ENCODE results near the gene KPTN. TPM values are rescaled to one million over a fixed set of nuclear protein-coding genes. Genes with fewer than 3 reads are reported as not detected.

The KPTN gene
- total and polyA plus RNA-seq, 4 donors = 7.1 to 29.0 (median 17.5) TPM

DNA sequence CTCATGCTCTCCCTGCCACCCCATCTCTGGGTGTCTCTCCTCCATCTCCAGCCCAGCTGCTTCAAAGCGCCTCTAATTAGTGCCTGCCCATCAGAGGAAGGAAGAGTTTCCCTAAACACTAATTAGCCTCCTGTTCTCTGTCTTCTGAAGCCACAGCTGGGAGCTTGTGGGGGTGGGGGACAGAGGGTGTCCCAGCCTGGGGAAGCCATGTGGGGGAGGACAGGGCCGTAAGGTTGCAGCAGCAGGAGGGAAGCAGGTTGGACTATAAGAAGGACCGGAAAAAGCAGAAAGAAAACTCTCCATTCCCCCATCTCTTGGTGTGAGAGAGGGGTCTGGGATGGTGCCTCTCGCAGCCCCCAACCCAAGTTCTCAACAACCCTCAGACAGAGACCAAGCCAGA, 38.5 kb downstream of the KPTN start:
- peaks cover 22% of the 10 kb centered on the region for H3K4me1 ChIP-seq (ENCODE audit: control insufficient read depth, insufficient read depth, low read length)
- no CpG with 5 or more reads among the region's 4 CpGs for WGBS (ENCODE audit: insufficient coverage)
- peaks cover 50% of the 10 kb centered on the region for H3K27me3 ChIP-seq (ENCODE audit: control insufficient read depth, insufficient read depth, low read length)
- H3K9me3 ChIP-seq (ENCODE audit: control insufficient read depth, insufficient read depth, low read length) = no peaks in the 10 kb centered on the region
- DNase-seq (ENCODE audit: low read depth in 4 of 6, low spot score in 6 of 6) = no peak
- H3K36me3 ChIP-seq (ENCODE audit: control insufficient read depth, insufficient read depth, low read length) = peaks cover 5% of the 10 kb centered on the region
- H3K27ac ChIP-seq (ENCODE audit: low read depth, low read length) = no peak overlapping the region
- no peak overlapping the region for H3K4me3 ChIP-seq (ENCODE audit: low read depth, low read length)

DNA sequence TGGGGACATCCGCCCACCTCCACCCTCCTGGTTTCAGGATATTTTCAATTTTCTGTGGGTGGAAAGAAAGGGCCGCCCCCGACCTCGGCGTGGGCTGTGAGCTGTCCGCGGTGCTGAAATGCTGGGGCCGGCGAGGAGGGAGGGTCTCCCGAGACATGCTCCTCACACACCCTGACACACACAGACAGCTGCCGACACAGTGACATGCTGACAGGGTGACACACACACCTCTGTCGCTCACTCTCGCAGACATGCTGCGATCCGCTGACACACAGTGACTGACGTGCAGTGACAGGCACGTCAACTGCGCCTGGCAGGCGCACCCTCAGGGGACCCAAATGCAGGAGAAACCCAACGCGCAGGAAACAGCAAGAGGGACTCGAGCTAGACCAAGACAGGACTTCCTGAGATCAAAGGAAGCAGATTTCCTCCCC, 39.6 kb downstream of the KPTN start:
- 41% methylated on average over 16 of the region's 22 CpGs for WGBS (ENCODE audit: insufficient coverage)
- Histone ChIP-seq H3K4me1 (ENCODE audit: control insufficient read depth, insufficient read depth, low read length) (peaks cover 22% of the 10 kb centered on the region), H3K4me3 (ENCODE audit: low read depth, low read length) (no peak overlapping the region), H3K27ac (ENCODE audit: low read depth, low read length) (no peak overlapping the region), H3K27me3 (ENCODE audit: control insufficient read depth, insufficient read depth, low read length) (peaks cover 50% of the 10 kb centered on the region), H3K9me3 (ENCODE audit: control insufficient read depth, insufficient read depth, low read length) (no peaks in the 10 kb centered on the region), H3K36me3 (ENCODE audit: control insufficient read depth, insufficient read depth, low read length) (peaks cover 5% of the 10 kb centered on the region)
- DNase-seq (ENCODE audit: low read depth in 4 of 6, low spot score in 6 of 6) = no peak

DNA sequence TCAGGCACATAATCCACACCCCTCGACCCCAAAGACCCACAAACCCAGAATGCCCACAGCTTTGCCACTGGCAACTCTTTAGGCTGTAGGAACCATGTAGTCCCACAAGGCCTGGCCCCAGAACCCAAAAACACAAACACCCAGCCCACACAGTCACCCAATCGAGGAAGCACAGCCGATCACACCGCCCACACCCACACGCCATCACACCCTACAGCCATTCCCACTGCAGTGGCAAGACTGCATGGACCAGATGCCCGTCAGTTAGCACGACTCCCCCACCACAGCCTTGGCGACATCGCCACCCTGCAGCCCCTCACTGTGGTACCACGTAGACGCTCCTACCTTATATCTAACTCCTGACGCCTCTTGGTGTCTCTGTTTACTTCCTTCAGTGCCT, 40.7 kb downstream of the KPTN start:
- no peak for DNase-seq (ENCODE audit: low read depth in 4 of 6, low spot score in 6 of 6)
- no peak overlapping the region for H3K4me3 ChIP-seq (ENCODE audit: low read depth, low read length)
- 72% methylated on average over 12 of the region's 12 CpGs for WGBS (ENCODE audit: insufficient coverage)
- H3K9me3 ChIP-seq (ENCODE audit: control insufficient read depth, insufficient read depth, low read length) = no peaks in the 10 kb centered on the region
- peaks cover 3% of the 10 kb centered on the region for H3K36me3 ChIP-seq (ENCODE audit: control insufficient read depth, insufficient read depth, low read length)
- H3K4me1 ChIP-seq (ENCODE audit: control insufficient read depth, insufficient read depth, low read length) = peaks cover 22% of the 10 kb centered on the region
- H3K27me3 ChIP-seq (ENCODE audit: control insufficient read depth, insufficient read depth, low read length) = peaks cover 47% of the 10 kb centered on the region
- no peak overlapping the region for H3K27ac ChIP-seq (ENCODE audit: low read depth, low read length)

DNA sequence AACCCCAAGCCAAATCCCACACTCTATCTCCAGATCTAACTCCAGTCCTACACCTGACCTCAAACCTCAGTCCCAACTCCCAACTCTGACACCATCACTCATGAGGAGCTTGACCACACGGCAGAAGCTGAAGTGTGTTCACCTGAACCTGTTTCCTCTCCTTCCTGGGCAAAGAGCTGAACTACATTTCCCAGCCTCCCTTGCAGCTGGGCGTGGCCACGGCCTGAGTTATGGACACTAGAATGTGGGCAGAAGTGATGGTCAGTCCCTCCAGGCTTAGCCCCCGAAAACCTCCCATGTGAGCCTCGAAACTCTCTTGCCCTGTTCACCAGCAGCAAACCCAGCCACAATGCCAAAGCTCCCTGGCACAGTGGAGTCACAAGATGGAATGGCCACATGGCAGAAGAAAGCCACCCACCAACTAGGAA, 45.2 kb downstream of the KPTN start:
- H3K9me3 ChIP-seq (ENCODE audit: control insufficient read depth, insufficient read depth, low read length) = no peaks in the 10 kb centered on the region
- peaks cover 8% of the 10 kb centered on the region for H3K4me1 ChIP-seq (ENCODE audit: control insufficient read depth, insufficient read depth, low read length)
- no peak for DNase-seq (ENCODE audit: low read depth in 4 of 6, low spot score in 6 of 6)
- H3K27ac ChIP-seq (ENCODE audit: low read depth, low read length) = no peak overlapping the region
- H3K4me3 ChIP-seq (ENCODE audit: low read depth, low read length) = no peak overlapping the region
- peaks cover 3% of the 10 kb centered on the region for H3K36me3 ChIP-seq (ENCODE audit: control insufficient read depth, insufficient read depth, low read length)
- 28% methylated on average over 5 of the region's 5 CpGs for WGBS (ENCODE audit: insufficient coverage)
- peaks cover 13% of the 10 kb centered on the region for H3K27me3 ChIP-seq (ENCODE audit: control insufficient read depth, insufficient read depth, low read length)

- Histone ChIP-seq H3K4me1 (ENCODE audit: control insufficient read depth, insufficient read depth, low read length) (peaks cover 8% of the 10 kb centered on the region), H3K4me3 (ENCODE audit: low read depth, low read length) (no peak overlapping the region), H3K27ac (ENCODE audit: low read depth, low read length) (no peak overlapping the region), H3K9me3 (ENCODE audit: control insufficient read depth, insufficient read depth, low read length) (no peaks in the 10 kb centered on the region), H3K27me3 (ENCODE audit: control insufficient read depth, insufficient read depth, low read length) (peaks cover 5% of the 10 kb centered on the region), H3K36me3 (ENCODE audit: control insufficient read depth, insufficient read depth, low read length) (peaks cover 3% of the 10 kb centered on the region)
- 66% methylated on average over 6 of the region's 12 CpGs for WGBS (ENCODE audit: insufficient coverage)
- no peak for DNase-seq (ENCODE audit: low read depth in 4 of 6, low spot score in 6 of 6)
Observed at GRCh38 chr19:47437500-47437899, 46.5 kb downstream of the KPTN start.

GRCh38 chr19:47436712-47437401, 47.2 kb downstream of the KPTN start:
- no peaks in the 10 kb centered on the region for H3K9me3 ChIP-seq (ENCODE audit: control insufficient read depth, insufficient read depth, low read length)
- peaks cover 2% of the 10 kb centered on the region for H3K27me3 ChIP-seq (ENCODE audit: control insufficient read depth, insufficient read depth, low read length)
- WGBS (ENCODE audit: insufficient coverage) = 32% methylated on average over 16 of the region's 17 CpGs
- DNase-seq (ENCODE audit: low read depth in 4 of 6, low spot score in 6 of 6) = peak in 5 of 6 donors; percentile 63 to 94 (median 80)
- no peak overlapping the region for H3K4me3 ChIP-seq (ENCODE audit: low read depth, low read length)
- H3K36me3 ChIP-seq (ENCODE audit: control insufficient read depth, insufficient read depth, low read length) = peaks cover 8% of the 10 kb centered on the region
- no peak overlapping the region for H3K27ac ChIP-seq (ENCODE audit: low read depth, low read length)
- H3K4me1 ChIP-seq (ENCODE audit: control insufficient read depth, insufficient read depth, low read length) = peaks cover 8% of the 10 kb centered on the region

DNA sequence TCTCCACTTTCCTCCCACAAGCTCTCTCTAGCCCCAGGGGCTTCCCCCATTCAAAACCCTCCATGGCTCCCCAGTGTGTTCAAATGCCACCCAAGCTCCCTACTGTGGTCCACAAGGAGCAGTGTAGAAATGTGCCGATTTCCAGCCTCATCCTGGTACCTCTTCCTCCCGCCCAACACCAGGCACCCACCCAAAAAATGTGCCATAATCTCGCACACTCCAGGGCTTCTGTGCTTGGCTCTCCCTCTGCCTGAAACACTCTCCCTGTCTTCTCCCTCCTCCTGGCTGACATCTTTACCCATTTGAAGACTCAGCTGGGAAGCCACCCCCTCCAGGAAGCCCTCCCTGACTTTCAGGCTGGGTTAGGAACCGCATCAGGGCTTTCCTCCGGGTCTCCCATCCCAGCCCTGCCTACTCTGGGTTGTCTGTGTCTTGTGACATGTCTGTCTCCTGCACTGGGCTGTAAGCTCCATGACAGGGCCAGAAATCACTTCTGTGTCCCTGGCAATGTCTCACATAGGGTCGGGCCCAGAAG, 48.1 kb downstream of the KPTN start:
- H3K27me3 ChIP-seq (ENCODE audit: control insufficient read depth, insufficient read depth, low read length) = peaks cover 10% of the 10 kb centered on the region
- H3K27ac ChIP-seq (ENCODE audit: low read depth, low read length) = no peak overlapping the region
- H3K36me3 ChIP-seq (ENCODE audit: control insufficient read depth, insufficient read depth, low read length) = peaks cover 7% of the 10 kb centered on the region
- WGBS (ENCODE audit: insufficient coverage) = 87% methylated on average over 6 of the region's 6 CpGs
- H3K9me3 ChIP-seq (ENCODE audit: control insufficient read depth, insufficient read depth, low read length) = no peaks in the 10 kb centered on the region
- no peak for DNase-seq (ENCODE audit: low read depth in 4 of 6, low spot score in 6 of 6)
- H3K4me3 ChIP-seq (ENCODE audit: low read depth, low read length) = no peak overlapping the region
- peaks cover 8% of the 10 kb centered on the region for H3K4me1 ChIP-seq (ENCODE audit: control insufficient read depth, insufficient read depth, low read length)

GRCh38 chr19:47435196-47435595, 48.8 kb downstream of the KPTN start:
- Histone ChIP-seq H3K36me3 (ENCODE audit: control insufficient read depth, insufficient read depth, low read length) (peaks cover 5% of the 10 kb centered on the region), H3K4me1 (ENCODE audit: control insufficient read depth, insufficient read depth, low read length) (peaks cover 14% of the 10 kb centered on the region), H3K4me3 (ENCODE audit: low read depth, low read length) (no peak overlapping the region), H3K9me3 (ENCODE audit: control insufficient read depth, insufficient read depth, low read length) (no peaks in the 10 kb centered on the region), H3K27ac (ENCODE audit: low read depth, low read length) (no peak overlapping the region), H3K27me3 (ENCODE audit: control insufficient read depth, insufficient read depth, low read length) (peaks cover 18% of the 10 kb centered on the region)
- 57% methylated on average over 12 of the region's 16 CpGs for WGBS (ENCODE audit: insufficient coverage)
- no peak for DNase-seq (ENCODE audit: low read depth in 4 of 6, low spot score in 6 of 6)

GRCh38 chr19:47434088-47434487, 49.9 kb downstream of the KPTN start:
- DNase-seq (ENCODE audit: low read depth in 4 of 6, low spot score in 6 of 6) = no peak
- peaks cover 23% of the 10 kb centered on the region for H3K4me1 ChIP-seq (ENCODE audit: control insufficient read depth, insufficient read depth, low read length)
- H3K9me3 ChIP-seq (ENCODE audit: control insufficient read depth, insufficient read depth, low read length) = no peaks in the 10 kb centered on the region
- H3K4me3 ChIP-seq (ENCODE audit: low read depth, low read length) = no peak overlapping the region
- H3K36me3 ChIP-seq (ENCODE audit: control insufficient read depth, insufficient read depth, low read length) = peaks cover 5% of the 10 kb centered on the region
- no peak overlapping the region for H3K27ac ChIP-seq (ENCODE audit: low read depth, low read length)
- H3K27me3 ChIP-seq (ENCODE audit: control insufficient read depth, insufficient read depth, low read length) = peaks cover 26% of the 10 kb centered on the region
- WGBS (ENCODE audit: insufficient coverage) = 71% methylated on average over 7 of the region's 7 CpGs

DNA sequence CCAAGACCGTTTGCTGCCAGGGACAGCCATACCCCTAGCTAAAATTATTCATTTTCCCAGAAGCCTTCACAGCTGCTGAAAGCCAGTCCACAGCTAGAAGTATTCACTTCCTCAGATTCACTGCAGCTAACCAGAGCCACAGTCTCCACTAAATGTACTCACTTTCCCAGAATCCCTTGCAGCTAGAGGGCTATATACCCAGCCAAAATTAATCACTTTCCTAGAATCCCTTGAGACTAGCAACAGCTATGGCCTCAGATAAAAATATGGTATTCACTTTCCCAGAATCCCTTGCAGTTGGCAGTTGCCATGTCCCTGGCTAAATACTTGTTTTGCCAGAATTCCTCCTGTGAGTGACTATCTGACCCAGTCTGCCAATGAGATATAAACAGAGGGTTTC, 50.9 kb downstream of the KPTN start:
- Histone ChIP-seq H3K36me3 (ENCODE audit: control insufficient read depth, insufficient read depth, low read length) (peaks cover 5% of the 10 kb centered on the region), H3K4me3 (ENCODE audit: low read depth, low read length) (no peak overlapping the region), H3K9me3 (ENCODE audit: control insufficient read depth, insufficient read depth, low read length) (no peaks in the 10 kb centered on the region), H3K27me3 (ENCODE audit: control insufficient read depth, insufficient read depth, low read length) (peaks cover 27% of the 10 kb centered on the region), H3K27ac (ENCODE audit: low read depth, low read length) (no peak overlapping the region), H3K4me1 (ENCODE audit: control insufficient read depth, insufficient read depth, low read length) (peaks cover 32% of the 10 kb centered on the region)
- no peak for DNase-seq (ENCODE audit: low read depth in 4 of 6, low spot score in 6 of 6)
- 50% methylated on average over 1 of the region's 1 CpG for WGBS (ENCODE audit: insufficient coverage)
